ENCODE data around the gene STARD7.
A peak's percentile ranks its signal among the peaks of the same experiment; 100 is the strongest.

STARD7 gene

DNA sequence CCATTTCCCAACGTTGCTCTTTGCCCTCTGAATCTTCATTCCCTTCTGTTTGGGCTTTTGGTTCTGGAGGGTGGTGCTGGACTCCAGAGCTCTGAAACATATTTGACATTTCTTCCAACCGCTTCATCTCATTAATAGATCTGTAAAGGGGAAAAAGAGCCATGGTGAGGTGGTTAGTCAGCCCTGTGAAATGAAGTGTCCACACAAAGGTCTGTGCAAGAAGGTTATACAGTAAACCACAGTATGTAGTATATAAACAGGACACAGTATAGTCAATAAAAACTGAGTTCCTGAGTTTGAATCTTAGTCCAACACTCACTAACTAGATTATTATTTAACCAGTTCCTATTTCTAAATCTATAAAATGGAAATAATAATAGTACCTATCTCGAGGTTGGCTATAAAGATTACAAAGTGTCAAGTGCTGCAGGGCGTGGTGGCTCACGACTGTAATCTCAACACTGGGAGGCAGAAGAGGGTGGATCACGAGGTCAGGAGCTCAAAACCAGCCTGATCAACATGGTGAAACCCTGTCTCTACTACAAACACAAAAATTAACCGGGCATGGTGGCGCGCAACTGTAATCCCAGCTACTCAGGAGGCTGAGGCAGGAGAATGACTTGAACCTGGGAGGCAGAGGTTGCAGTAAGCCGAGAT is 13.1 kb downstream of the STARD7 start:
- DNase-seq, result no peak

DNA sequence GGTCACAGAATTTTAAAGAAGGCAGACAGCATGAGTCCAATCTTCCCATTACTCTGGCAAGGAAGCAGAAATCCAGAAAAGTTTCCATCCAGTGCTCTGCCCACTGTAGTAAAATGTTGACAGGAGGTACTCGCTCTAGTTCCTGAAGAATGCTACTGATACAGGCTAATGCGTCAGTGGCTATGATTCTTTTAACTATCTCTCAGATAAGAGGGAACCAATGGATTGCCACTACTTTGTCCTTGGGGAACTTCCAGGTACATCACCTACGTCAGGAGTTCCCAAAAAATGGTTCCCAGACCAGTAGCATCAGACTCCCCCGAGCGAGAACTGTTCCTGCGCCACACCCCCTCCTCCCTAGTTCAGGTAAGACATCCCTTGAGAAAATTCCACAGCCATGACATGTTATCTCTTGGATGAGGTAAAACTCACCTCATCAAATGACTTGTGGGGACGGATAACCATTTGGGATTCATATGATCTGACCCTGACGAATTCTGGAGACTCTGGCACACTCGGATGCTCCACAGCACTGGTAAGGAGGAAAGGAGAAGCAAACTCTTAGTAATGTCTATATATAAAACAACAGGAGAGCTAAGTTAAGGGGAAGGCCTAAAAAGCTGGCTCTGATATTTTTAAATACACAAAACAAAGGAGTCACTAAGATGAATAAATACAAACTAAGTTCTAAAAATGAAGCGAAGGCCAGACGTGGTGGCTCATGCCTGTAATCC is 16.5 kb downstream of the STARD7 start:
- DNase-seq, result no peak

DNA sequence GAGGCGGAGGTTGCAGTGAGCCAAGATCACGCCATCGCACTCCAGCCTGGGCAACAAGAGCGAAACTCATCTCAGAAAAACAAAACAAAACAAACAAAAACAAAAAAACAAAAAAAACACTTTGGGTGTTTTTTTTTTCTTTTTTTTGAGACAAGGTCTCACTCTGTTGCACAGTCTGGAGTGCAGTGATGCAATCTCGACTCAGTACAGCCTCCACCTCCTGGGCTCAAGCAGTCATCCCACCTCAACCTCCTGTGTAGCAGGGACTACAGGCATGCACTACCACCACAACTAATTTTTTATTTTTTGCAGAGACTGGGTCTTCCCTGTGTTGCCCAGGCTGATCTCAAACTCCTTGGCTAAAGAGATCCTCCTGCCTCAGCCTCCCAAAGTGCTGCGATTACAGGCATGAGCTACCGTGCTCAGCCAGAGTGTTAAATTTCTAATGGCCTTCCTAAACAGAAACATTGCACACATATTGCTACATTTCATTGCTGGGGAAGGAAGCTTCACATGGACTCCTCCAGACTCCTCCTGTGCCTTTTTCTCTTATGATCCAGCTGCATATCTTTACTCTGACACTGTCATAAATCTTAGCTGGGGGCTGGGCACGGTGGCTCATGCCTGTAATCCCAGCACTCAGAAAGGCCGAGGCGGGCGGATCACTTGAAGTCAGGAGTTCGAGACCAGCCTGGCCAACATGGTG is 19.7 kb downstream of the STARD7 start:
- no peak for DNase-seq

DNA sequence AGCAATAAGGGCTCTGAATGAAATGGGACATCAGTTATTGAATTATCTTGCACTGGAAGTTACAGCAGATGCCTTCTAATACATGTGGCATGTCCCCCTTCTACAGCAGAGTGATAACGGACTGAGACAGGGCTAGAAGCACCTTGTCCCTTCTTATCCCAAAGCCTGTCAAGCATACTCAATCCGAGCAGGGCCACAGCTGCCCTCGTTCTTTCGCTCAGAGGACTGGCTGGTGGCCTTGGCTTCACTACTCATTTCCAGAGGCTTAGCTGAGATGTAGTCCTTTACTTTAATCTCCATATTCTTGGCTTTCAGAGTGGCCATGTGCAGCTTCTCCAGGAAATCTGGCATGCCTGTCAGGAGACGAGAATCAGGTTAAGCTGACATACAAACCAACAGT is 22.1 kb downstream of the STARD7 start:
- no peak for DNase-seq

DNA sequence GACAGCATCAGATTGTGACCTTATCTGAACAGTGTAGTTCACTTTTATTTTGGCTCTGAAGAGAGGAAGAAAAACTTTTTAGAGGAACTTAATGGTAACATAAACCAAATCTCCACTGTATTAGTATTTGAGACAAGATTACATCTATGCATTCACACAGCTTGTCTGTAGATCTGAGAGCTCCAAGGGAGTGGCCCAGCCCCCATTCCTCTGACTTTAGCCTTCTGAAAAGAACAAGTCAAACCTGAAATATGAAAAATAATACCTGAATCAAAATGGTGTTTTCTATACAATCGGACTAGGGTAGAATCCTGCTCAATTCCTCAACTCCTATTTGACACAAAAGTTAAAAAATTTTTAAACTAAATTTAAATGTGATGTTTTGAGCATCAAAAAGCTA is 23.1 kb downstream of the STARD7 start:
- no peak for DNase-seq

- no peak for DNase-seq
These were observed 23.6 kb downstream of the STARD7 start for GRCh38 chr2:96184989-96185388.

DNA sequence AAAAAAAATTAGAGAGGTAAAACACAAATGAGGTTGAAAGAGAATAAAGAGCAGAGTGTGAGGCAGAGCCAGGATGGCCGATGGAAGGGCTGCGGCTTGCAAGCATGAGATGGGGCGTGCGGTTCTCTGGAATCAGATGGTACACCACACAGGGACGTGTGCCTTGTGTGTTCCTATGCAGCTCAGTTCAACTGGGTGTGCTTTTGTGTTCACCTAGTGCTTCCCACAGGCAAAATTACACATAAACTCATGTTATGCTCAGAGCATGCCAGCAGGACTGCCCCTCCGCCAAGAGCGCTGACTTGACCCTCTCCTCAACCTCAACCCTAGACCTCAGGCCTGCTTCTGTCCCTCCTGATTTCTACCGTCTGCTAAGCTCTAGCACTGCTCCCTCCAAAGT is 24.4 kb downstream of the STARD7 start:
- no peak for DNase-seq

GRCh38 chr2:96181529-96181928 is 27.1 kb downstream of the STARD7 start:
- no peak for DNase-seq

DNA sequence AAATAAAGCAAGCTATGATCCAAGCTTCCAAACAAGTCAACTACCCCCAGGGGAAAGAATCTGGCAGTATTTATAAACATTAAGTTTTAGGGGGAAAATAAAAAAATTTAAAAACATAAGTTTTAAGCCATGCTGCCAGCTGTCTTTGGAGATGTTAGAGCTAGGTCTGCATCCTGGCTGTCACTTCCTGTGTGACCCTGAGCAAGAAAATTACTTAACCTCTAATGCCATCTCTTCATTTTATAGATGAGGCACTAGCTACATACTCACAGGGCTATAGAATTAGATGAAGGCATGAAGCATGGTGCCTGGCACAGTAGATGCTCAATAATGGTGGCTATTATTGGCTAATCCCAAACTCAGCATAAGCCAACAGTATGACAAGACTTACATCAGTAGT is 28.1 kb downstream of the STARD7 start:
- no peak for DNase-seq

DNA sequence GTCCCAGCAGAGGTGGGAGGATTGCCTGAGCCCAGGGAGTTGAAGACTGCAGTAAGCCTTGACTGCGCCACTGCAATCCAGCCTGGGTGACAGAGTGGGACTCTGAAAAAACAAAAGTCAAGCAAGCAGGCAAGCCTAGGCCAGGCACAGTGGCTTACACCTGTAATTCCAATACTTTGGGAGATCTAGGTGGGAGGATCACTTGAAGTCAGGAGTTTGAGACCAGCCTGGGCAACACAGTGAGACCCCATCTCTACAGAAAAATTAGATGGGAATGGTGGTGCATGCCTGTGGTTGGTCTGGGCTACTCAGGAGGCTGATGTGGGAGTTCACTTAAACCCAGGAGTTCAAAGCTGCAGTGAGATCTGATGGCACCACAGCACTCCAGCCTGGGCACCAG is 28.6 kb downstream of the STARD7 start:
- no peak for DNase-seq

- DNase-seq, result no peak
These were observed 32.0 kb downstream of the STARD7 start for GRCh38 chr2:96176661-96177060.

- no peak for DNase-seq
These were observed 32.7 kb downstream of the STARD7 start for GRCh38 chr2:96175951-96176350.

GRCh38 chr2:96174251-96175144 is 34.1 kb downstream of the STARD7 start:
- peak; percentile 93 for DNase-seq

GRCh38 chr2:96171831-96172230 is 36.8 kb downstream of the STARD7 start:
- no peak for DNase-seq

- no peak for DNase-seq
These were observed 38.0 kb downstream of the STARD7 start for GRCh38 chr2:96170626-96171025.

DNA sequence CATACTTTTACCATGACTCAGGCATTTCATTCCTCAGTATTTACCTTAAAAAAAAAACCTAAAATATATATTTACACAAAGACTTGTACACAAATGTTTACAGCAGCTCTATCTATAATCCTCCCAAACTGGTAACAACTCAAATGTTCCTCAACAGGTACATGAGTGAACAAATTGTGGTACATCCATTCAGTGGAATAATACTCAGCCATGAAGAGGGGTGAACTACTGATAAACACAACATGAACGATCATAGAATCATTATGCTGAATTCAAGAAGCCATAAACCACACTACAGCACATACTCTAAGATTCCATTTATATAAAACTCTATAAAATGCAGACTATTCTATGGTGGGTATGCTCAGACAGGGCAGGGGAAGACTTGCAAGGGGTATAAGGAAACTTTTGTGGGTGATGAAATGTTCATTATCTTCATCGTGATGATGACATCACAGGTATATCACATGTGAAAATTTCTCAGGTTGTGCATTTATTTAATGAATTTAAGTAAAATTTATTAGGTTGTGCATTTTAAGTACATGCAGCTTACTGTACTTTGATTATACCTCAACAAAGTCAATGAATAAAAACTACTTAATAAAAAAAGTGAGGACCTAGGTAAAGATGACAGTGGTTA is 38.6 kb downstream of the STARD7 start:
- DNase-seq, result peak; percentile 25

DNA sequence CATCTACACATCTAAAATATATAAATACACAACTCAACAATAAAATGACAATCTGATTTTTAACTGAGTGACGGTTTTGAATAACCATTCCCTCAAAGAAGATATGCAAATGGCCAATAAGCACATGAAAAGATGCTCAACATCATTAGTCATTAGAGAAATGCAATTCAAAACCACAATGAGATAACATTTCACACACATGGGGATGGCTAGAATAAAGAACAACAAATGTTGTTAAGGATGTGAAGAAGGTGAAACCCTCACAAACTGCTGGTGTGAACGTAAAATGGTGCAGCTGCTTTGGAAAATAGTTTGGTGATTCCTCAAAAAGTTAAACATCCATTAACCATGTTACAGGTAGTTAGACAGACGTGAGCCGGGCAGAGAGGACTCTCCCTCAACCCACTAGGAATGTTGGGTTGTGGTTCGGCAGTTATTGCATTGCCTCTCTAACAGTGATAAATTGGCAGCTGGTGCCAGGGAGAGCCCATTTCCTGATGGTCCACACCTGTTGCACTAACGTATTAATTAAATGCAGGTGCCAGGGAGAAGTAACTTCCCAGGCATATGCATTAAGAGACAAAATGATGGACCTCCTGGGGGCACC is 41.1 kb downstream of the STARD7 start:
- DNase-seq, result no peak

- DNase-seq, result no peak
These were observed 44.0 kb downstream of the STARD7 start for GRCh38 chr2:96164459-96165184.

GRCh38 chr2:96163768-96164429 is 44.7 kb downstream of the STARD7 start:
- DNase-seq, result no peak

- DNase-seq, result no peak
These were observed 45.2 kb downstream of the STARD7 start for GRCh38 chr2:96163415-96163767.

- DNase-seq, result no peak
These were observed 46.7 kb downstream of the STARD7 start for GRCh38 chr2:96161898-96162297.

Data from DMS53 (cell line).